Germinal center (tissue), 1 donor: ENCODE data around the gene COL15A1.

Source experiments
- DNase-seq: peaks from one replicate; pipeline ENCODE4 v3.0.0; 2012; ENCODE audit warnings: mixed read lengths, low spot score

COL15A1 gene

GRCh38 chr9:99015448-99015847 is 71.7 kb downstream of the COL15A1 start:
- DNase-seq, result no peak

- no peak for DNase-seq
Measured at GRCh38 chr9:99015890-99016289, 72.2 kb downstream of the COL15A1 start.

- DNase-seq, result no peak
Measured at GRCh38 chr9:99016681-99017387, 73.1 kb downstream of the COL15A1 start.

- DNase-seq, result no peak
Measured at GRCh38 chr9:99018653-99019052, 74.9 kb downstream of the COL15A1 start.

GRCh38 chr9:99019510-99020331 is 76.0 kb downstream of the COL15A1 start:
- no peak for DNase-seq

GRCh38 chr9:99020786-99021436 is 77.2 kb downstream of the COL15A1 start:
- DNase-seq, result no peak

- DNase-seq, result no peak
Measured at GRCh38 chr9:99021512-99021911, 77.8 kb downstream of the COL15A1 start.

GRCh38 chr9:99023231-99023630 is 79.5 kb downstream of the COL15A1 start:
- DNase-seq, result no peak

GRCh38 chr9:99023831-99024230 is 80.1 kb downstream of the COL15A1 start:
- no peak for DNase-seq

GRCh38 chr9:99024959-99025358 is 81.3 kb downstream of the COL15A1 start:
- DNase-seq, result no peak

- DNase-seq, result no peak
Measured at GRCh38 chr9:99025616-99026270, 82.0 kb downstream of the COL15A1 start.

GRCh38 chr9:99026271-99026955 is 82.7 kb downstream of the COL15A1 start:
- DNase-seq, result no peak

GRCh38 chr9:99026956-99027298 is 83.2 kb downstream of the COL15A1 start:
- DNase-seq, result no peak

- no peak for DNase-seq
Measured at GRCh38 chr9:99027443-99027842, 83.7 kb downstream of the COL15A1 start.

- DNase-seq, result no peak
Measured at GRCh38 chr9:99029083-99029645, 85.5 kb downstream of the COL15A1 start.

GRCh38 chr9:99030092-99030511 is 86.4 kb downstream of the COL15A1 start:
- no peak for DNase-seq

- no peak for DNase-seq
Measured at GRCh38 chr9:99030610-99031109, 87.0 kb downstream of the COL15A1 start.

- no peak for DNase-seq
Measured at GRCh38 chr9:99031319-99031718, 87.6 kb downstream of the COL15A1 start.

GRCh38 chr9:99031994-99032393 is 88.3 kb downstream of the COL15A1 start:
- DNase-seq, result no peak

GRCh38 chr9:99034149-99034548 is 90.4 kb downstream of the COL15A1 start:
- DNase-seq, result no peak

- no peak for DNase-seq
Measured at GRCh38 chr9:99035313-99035712, 91.6 kb downstream of the COL15A1 start.
